HCT116 (cell line): ENCODE measurements around the gene ABCB10.

Experiments
- CEBPB ChIP-seq: IDR thresholded peaks from 2 replicates; pipeline ENCODE4 v1.6.1; 2012; ENCODE audit warnings: low read depth
- CTCF ChIP-seq, 3 experiments: fragments of 200-600 bp in 1 of 3; sonication (generic) in 1 of 3; IDR thresholded peaks in 2 of 3; conservative IDR thresholded peaks in 1 of 3; 2 replicates each; pipeline ENCODE4 v1.5.1; 2012 to 2017; ENCODE audit warnings: low read depth in 2 of 3, low read length in 2 of 3, antibody characterized with exemption in 1 of 3, borderline replicate concordance in 1 of 3, control low read depth in 1 of 3, mild to moderate bottlenecking in 1 of 3, mixed read lengths in 1 of 3, mixed run types in 1 of 3, moderate library complexity in 1 of 3; ENCODE audit not compliant: insufficient read depth in 1 of 3
- EGR1 ChIP-seq: IDR thresholded peaks from 2 replicates; pipeline ENCODE4 v1.6.1; 2012; ENCODE audit warnings: low read depth
- EZH2 ChIP-seq: fragments of 200-600 bp; sonication (generic); IDR thresholded peaks from 2 replicates; pipeline ENCODE4 v1.6.1; 2017; ENCODE audit warnings: antibody characterized with exemption, mixed run types
- EZH2phosphoT487 ChIP-seq: fragments of 200-600 bp; IDR thresholded peaks from 2 replicates; pipeline ENCODE4 v1.6.1; 2018; ENCODE audit warnings: antibody characterized with exemption, borderline replicate concordance
- POLR2A ChIP-seq: IDR thresholded peaks from 2 replicates; pipeline ENCODE4 v1.7.0; 2011; ENCODE audit warnings: borderline replicate concordance; ENCODE audit not compliant: insufficient read depth, insufficient read length; ENCODE audit errors: extremely low read depth
- RAD21 ChIP-seq: IDR thresholded peaks from 2 replicates; pipeline ENCODE4 v1.6.1; 2012; ENCODE audit warnings: low read depth, mild to moderate bottlenecking
- TCF7L2 ChIP-seq: IDR thresholded peaks from 2 replicates; pipeline ENCODE4 v1.7.0; 2011; ENCODE audit warnings: borderline replicate concordance, inconsistent platforms; ENCODE audit not compliant: insufficient read depth, insufficient read length; ENCODE audit errors: extremely low read depth
- YY1 ChIP-seq: IDR thresholded peaks from 2 replicates; pipeline ENCODE4 v1.6.1; 2011; ENCODE audit warnings: low read length, low read depth, moderate library complexity, mild to moderate bottlenecking; ENCODE audit not compliant: insufficient replicate concordance; ENCODE audit errors: extremely low read depth
- ZFX ChIP-seq: fragments of 450-650 bp; IDR thresholded peaks from 2 replicates; pipeline ENCODE4 v1.6.1; 2017

- no peak for TF ChIP-seq CTCF (IDR thresholded peaks at IDR 0.05 in 2 of 3, conservative IDR thresholded peaks at IDR 0.05 in 1 of 3; ENCODE audit: borderline replicate concordance in 1 of 3, insufficient read depth in 1 of 3, low read depth in 2 of 3, low read length in 2 of 3)
- no peak for TF ChIP-seq YY1
- no peak for TF ChIP-seq RAD21
- TF ChIP-seq ZFX = no peak
- no peak for TF ChIP-seq EZH2phosphoT487
- no peak for TF ChIP-seq CEBPB
- TF ChIP-seq EGR1 = no peak
- no peak for TF ChIP-seq EZH2
- no peak for TF ChIP-seq POLR2A
- no peak for TF ChIP-seq TCF7L2
Observed at GRCh38 chr1:229578168-229579058, 19.9 kb upstream of the ABCB10 start.
